Stomach (tissue), 9 donors: Measurements from ENCODE around the gene NDUFA12. TPM values are rescaled to one million over a fixed set of nuclear protein-coding genes. Genes with fewer than 3 reads are reported as not detected.
"Not testable (repeated sequence)": the region's sequence is repeated elsewhere in the genome, so short reads cannot be mapped to it uniquely, and the experiment has no call there.

Experiments used
- DNase-seq, 2 donors: peaks; one replicate each; pipeline versions ENCODE4 v3.0.0 to v3.0.0-alpha.2; 2013 to 2019
- H3K27ac ChIP-seq, 5 donors: fragments of 200-600 bp in 4 of 5; sonication (generic) in 4 of 5; one replicate each; pipeline ENCODE4 v1.5.1; 2013 to 2019; ENCODE audit warnings: mild to moderate bottlenecking in 1 of 5, moderate library complexity in 1 of 5
- H3K27me3 ChIP-seq, 3 donors: fragments of 200-600 bp; sonication (generic); one replicate each; pipeline ENCODE4 v1.5.1; 2017 to 2019; ENCODE audit warnings: mixed run types in 1 of 3
- H3K36me3 ChIP-seq, 4 donors: fragments of 200-600 bp; sonication (generic); 1 replicate in 3 of 4; 2 replicates in 1 of 4; pipeline ENCODE4 v1.5.1; 2016 to 2019
- H3K4me1 ChIP-seq, 4 donors: fragments of 200-600 bp; sonication (generic); one replicate each; pipeline ENCODE4 v1.5.1; 2016 to 2019
- H3K4me3 ChIP-seq, 4 donors: fragments of 200-600 bp; sonication (generic) in 3 of 4; one replicate each; pipeline ENCODE4 v1.5.1; 2016 to 2019; ENCODE audit warnings: mild to moderate bottlenecking in 1 of 4
- H3K9me3 ChIP-seq, 4 donors: fragments of 200-600 bp; sonication (generic); one replicate each; pipeline ENCODE4 v1.5.1; 2016 to 2019
- CTCF ChIP-seq, 7 experiments: fragments of 450-650 bp in 4 of 7; fragments of 200-600 bp in 3 of 7; sonication (generic) in 3 of 7; IDR thresholded peaks; one replicate each; pipeline ENCODE4 v1.5.1; 2016 to 2019; ENCODE audit warnings: antibody characterized with exemption in 7 of 7, control low read depth in 2 of 7, mild to moderate bottlenecking in 1 of 7
- EP300 ChIP-seq: sonication (generic); formaldehyde crosslinking; IDR thresholded peaks from one replicate; pipeline ENCODE4 v1.6.1; 2017; ENCODE audit warnings: antibody characterized with exemption
- POLR2A ChIP-seq, 4 donors: fragments of 450-650 bp; IDR thresholded peaks; one replicate each; pipeline ENCODE4 v1.6.1; 2016; ENCODE audit warnings: antibody characterized with exemption in 4 of 4, control low read depth in 2 of 4, mild to moderate bottlenecking in 1 of 4, moderate library complexity in 1 of 4
- POLR2AphosphoS5 ChIP-seq, 3 donors: sonication (generic); formaldehyde crosslinking; IDR thresholded peaks; one replicate each; pipeline ENCODE4 v1.6.1; 2016; ENCODE audit warnings: antibody characterized with exemption in 3 of 3
- WGBS, 5 donors: extraction: QIAGEN DNeasy Blood & Tissue Kit in 3 of 5; methylation state at CpG; one replicate each; pipeline versions ENCODE4 v1.1.5 to v1.1.7; 2013 to 2018; 5-methylcytosine and 5-hydroxymethylcytosine counted together
- intact Hi-C: fragments of 100-400 bp; cut with DNase I; formaldehyde crosslinking; loops from one replicate; pipeline ENCODE4 v1.15.1; 2023; ENCODE audit warnings: low total_unique reads
- polyA plus RNA-seq, 3 donors: library from polyadenylated mRNA; stranded (reverse); fragments of 200-250 nt; gene quantifications; one replicate each; pipeline ENCODE4 v1.2.3, GENCODE V29; 2013
- total RNA-seq, 5 donors: library from RNA; depleted of rRNA; stranded (reverse); fragments of >200 nt; gene quantifications; one replicate each; pipeline versions ENCODE4 v1.1.0 to v1.2.3, GENCODE V29; 2014 to 2016
- donor health status: healthy with polysubstance abuse.
- donor health status: Bipolar disorder and iron deficiency.
- donor health status: healthy.

Gene NDUFA12
- total and polyA plus RNA-seq, 8 donors, result 20.4 to 142 (median 74.9) TPM

DNA sequence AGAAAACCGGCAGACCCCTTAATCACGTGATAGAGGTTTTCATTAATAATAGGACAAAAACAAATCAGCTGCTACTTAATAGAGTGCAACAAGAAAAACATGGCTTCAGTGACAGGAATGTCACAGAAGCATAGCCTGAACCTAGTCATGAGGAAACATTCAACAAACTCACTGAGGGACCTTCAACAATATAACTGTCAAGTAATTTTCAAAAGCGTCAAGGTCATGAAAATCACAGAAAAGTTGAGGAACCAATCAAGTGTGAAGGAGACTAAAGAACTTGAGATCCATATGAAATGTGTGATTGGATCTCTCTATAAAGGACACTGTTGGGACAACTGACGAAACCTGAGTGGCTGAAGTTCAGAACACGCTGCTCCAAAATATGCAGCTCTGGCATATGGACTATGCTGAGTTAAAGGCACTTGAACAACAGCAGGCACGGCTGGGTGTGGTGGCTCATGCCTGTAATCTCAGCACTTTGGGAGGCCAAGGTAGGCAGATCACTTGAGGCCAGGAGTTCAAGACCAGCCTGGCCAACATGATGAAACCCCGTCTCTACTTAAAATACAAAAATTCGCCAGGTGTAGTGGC, 16.3 kb downstream of the NDUFA12 start:
- H3K36me3 ChIP-seq, result peaks cover 4 to 37% (median 33%) of the 10 kb centered on the region in 4 donors
- no peaks in the 10 kb centered on the region for H3K9me3 ChIP-seq
- H3K27me3 ChIP-seq, result no peaks in the 10 kb centered on the region
- WGBS, 5 donors, result 84 to 94% (median 92%) methylated on average over 8 of the region's 8 CpGs
- no peaks in the 10 kb centered on the region for H3K4me1 ChIP-seq
- TF ChIP-seq POLR2A (IDR thresholded peaks at IDR 0.05) (no peak), EP300 (no peak), POLR2AphosphoS5 (IDR thresholded peaks at IDR 0.05) (no peak), CTCF (IDR thresholded peaks at IDR 0.05) (no peak)
- no peak overlapping the region for H3K27ac ChIP-seq
- intact Hi-C loops, result no loop called here
- no peak for DNase-seq
- H3K4me3 ChIP-seq, result no peak overlapping the region

GRCh38 chr12:94985099-94985498, 18.4 kb downstream of the NDUFA12 start:
- intact Hi-C loops, result not testable (repeated sequence)

DNA sequence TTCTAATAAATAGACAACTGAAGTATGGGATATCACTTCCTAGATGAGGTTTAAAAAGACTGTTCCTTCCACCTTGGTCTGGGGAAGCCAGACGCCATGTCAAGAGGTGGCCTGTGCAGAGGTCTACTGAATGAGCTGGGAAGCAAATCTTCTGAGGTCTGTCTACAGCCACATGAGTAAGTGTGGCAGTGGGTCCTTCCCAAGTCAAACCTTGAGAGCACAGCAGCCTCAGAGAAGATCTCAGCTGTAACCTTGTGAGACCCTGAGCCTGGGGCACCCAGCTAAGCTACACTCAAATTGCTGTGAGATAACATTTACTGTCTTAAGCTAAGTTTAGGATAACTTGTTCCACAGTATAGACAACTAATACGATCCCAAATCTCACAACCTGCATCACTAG, 20.2 kb downstream of the NDUFA12 start:
- H3K36me3 ChIP-seq, result peaks cover 4 to 16% (median 7%) of the 10 kb centered on the region in 4 donors
- H3K9me3 ChIP-seq, result no peaks in the 10 kb centered on the region
- no peaks in the 10 kb centered on the region for H3K27me3 ChIP-seq
- DNase-seq, result no peak
- no peak for TF ChIP-seq POLR2A (IDR thresholded peaks at IDR 0.05)
- TF ChIP-seq EP300, result no peak
- TF ChIP-seq CTCF (IDR thresholded peaks at IDR 0.05), result no peak
- TF ChIP-seq POLR2AphosphoS5 (IDR thresholded peaks at IDR 0.05), result no peak
- peaks cover 0 to 3% (median 0%) of the 10 kb centered on the region in 4 donors for H3K4me1 ChIP-seq
- 94 to 100% (median 97%) methylated on average over 2 of the region's 2 CpGs for WGBS, 5 donors
- H3K4me3 ChIP-seq, result no peak overlapping the region
- intact Hi-C loops, result no loop called here
- no peak overlapping the region for H3K27ac ChIP-seq

More at GRCh38 chr12:94985099-94985498, 18.4 kb downstream of the NDUFA12 start:
- 78 to 87% (median 85%) methylated on average over 9 of the region's 9 CpGs for WGBS, 5 donors
- DNase-seq, H3K4me3 ChIP-seq, H3K27ac ChIP-seq, H3K9me3 ChIP-seq, H3K4me1 ChIP-seq, H3K27me3 ChIP-seq: not testable (repeated sequence)
- peaks cover 4 to 17% (median 15%) of the 10 kb centered on the region in 4 donors for H3K36me3 ChIP-seq

DNA sequence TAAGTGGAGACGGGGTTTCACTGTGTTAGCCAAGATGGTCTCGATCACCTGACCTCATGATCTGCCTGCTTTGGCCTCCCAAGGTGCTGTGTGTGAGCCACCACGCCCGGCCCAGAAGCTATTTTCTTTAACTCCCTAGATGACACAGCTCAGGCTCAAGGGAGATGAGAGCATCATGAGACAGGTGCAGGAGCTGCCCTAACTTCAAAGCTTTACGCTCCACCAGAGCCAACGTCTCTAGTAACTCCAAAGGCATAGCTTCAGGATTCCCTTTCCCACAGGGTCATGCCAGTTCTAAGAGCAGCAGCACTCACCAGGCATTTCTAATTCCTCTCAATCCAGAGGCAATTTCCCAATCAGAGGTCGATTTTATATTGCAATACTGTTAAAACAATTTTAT, 21.0 kb downstream of the NDUFA12 start:
- H3K4me3 ChIP-seq, result no peak overlapping the region
- no peaks in the 10 kb centered on the region for H3K9me3 ChIP-seq
- TF ChIP-seq POLR2A (IDR thresholded peaks at IDR 0.05) (no peak), CTCF (IDR thresholded peaks at IDR 0.05) (no peak)
- peaks cover 4 to 16% (median 7%) of the 10 kb centered on the region in 4 donors for H3K36me3 ChIP-seq
- WGBS, 5 donors, result 67 to 79% (median 77%) methylated on average over 7 of the region's 7 CpGs
- DNase-seq, result no peak
- intact Hi-C loops, result no loop called here
- peaks cover 0 to 3% (median 0%) of the 10 kb centered on the region in 4 donors for H3K4me1 ChIP-seq
- no peaks in the 10 kb centered on the region for H3K27me3 ChIP-seq
- H3K27ac ChIP-seq, result no peak overlapping the region

- Histone ChIP-seq H3K36me3 (peaks cover 4 to 16% (median 7%) of the 10 kb centered on the region in 4 donors), H3K4me1 (peaks cover 0 to 3% (median 0%) of the 10 kb centered on the region in 4 donors), H3K27ac (no peak overlapping the region), H3K9me3 (no peaks in the 10 kb centered on the region), H3K4me3 (no peak overlapping the region), H3K27me3 (no peaks in the 10 kb centered on the region)
- 60 to 75% (median 67%) methylated on average over 4 of the region's 4 CpGs for WGBS, 5 donors
- intact Hi-C loops, result no loop called here
- peak in 1 of 2 donors; percentile 55 for DNase-seq
- TF ChIP-seq EP300 (no peak), POLR2AphosphoS5 (IDR thresholded peaks at IDR 0.05) (no peak), POLR2A (IDR thresholded peaks at IDR 0.05) (no peak), CTCF (IDR thresholded peaks at IDR 0.05) (no peak)
Measured at GRCh38 chr12:94980577-94980976, 22.9 kb downstream of the NDUFA12 start.
